ENCODE data around the gene RERE. TPM values are rescaled to one million over a fixed set of nuclear protein-coding genes. Genes with fewer than 3 reads are reported as not detected.

The RERE gene
- polyA plus RNA-seq, 1 of the 3 experiments (the other 2 are of a cell fraction): 8.1 TPM

DNA sequence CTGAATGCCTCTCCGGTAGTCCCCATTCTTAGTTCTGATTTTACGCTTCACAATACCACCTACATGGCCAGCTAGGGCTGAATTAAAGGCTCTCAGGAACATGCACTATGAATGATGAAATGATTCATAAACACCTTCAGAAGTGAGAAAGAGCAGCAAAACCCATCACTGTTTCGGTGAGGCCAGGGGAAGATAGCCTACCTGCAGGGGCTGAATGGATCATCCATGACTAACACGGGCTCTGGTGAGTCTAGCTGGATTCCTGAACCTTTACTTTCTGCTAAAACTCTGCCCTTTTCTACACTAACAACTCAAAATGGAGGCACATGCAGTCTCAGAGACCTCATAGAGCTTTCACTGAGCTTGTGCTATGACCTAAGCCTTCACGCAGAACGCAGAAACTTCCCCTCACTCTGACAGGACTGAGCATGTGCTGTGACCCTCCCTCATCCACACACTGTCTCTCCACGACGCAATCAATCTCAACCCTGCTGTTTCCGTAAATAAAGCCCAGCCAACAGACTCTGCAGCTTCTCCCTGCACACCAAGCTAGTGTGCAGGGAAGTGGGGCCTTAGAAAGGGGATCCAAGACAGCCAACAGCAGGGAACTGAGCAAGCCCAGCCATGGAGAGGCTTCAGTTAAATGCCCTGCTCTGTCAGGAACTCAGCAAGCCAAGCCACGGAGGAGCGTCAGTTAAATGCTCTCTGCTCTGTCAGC is 291.7 kb downstream of the RERE start (continued):
- no peak; the same call in 1 of the 2 replicates for TF ChIP-seq RFX5 (IDR thresholded peaks at IDR 0.05; ENCODE audit: low read length)
- peak; percentile 78; the same call in 1 of the 2 replicates for TF ChIP-seq YY1 (IDR thresholded peaks at IDR 0.05; ENCODE audit: low read depth)
- TF ChIP-seq RXRA (IDR thresholded peaks at IDR 0.05; ENCODE audit: borderline replicate concordance, low read depth): no peak; the same call in 1 of the 2 replicates
- TF ChIP-seq, protein P1, sequence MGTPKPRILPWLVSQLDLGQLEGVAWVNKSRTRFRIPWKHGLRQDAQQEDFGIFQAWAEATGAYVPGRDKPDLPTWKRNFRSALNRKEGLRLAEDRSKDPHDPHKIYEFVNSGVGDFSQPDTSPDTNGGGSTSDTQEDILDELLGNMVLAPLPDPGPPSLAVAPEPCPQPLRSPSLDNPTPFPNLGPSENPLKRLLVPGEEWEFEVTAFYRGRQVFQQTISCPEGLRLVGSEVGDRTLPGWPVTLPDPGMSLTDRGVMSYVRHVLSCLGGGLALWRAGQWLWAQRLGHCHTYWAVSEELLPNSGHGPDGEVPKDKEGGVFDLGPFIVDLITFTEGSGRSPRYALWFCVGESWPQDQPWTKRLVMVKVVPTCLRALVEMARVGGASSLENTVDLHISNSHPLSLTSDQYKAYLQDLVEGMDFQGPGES (IDR thresholded peaks at IDR 0.05; ENCODE audit: low read depth, low read length): no peak
- TF ChIP-seq, protein P2, sequence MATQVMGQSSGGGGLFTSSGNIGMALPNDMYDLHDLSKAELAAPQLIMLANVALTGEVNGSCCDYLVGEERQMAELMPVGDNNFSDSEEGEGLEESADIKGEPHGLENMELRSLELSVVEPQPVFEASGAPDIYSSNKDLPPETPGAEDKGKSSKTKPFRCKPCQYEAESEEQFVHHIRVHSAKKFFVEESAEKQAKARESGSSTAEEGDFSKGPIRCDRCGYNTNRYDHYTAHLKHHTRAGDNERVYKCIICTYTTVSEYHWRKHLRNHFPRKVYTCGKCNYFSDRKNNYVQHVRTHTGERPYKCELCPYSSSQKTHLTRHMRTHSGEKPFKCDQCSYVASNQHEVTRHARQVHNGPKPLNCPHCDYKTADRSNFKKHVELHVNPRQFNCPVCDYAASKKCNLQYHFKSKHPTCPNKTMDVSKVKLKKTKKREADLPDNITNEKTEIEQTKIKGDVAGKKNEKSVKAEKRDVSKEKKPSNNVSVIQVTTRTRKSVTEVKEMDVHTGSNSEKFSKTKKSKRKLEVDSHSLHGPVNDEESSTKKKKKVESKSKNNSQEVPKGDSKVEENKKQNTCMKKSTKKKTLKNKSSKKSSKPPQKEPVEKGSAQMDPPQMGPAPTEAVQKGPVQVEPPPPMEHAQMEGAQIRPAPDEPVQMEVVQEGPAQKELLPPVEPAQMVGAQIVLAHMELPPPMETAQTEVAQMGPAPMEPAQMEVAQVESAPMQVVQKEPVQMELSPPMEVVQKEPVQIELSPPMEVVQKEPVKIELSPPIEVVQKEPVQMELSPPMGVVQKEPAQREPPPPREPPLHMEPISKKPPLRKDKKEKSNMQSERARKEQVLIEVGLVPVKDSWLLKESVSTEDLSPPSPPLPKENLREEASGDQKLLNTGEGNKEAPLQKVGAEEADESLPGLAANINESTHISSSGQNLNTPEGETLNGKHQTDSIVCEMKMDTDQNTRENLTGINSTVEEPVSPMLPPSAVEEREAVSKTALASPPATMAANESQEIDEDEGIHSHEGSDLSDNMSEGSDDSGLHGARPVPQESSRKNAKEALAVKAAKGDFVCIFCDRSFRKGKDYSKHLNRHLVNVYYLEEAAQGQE (IDR thresholded peaks at IDR 0.05; ENCODE audit: low read depth, low read length): no peak
- peak; percentile 39 for TF ChIP-seq RAD21 (IDR thresholded peaks at IDR 0.05; ENCODE audit: low read length)

DNA sequence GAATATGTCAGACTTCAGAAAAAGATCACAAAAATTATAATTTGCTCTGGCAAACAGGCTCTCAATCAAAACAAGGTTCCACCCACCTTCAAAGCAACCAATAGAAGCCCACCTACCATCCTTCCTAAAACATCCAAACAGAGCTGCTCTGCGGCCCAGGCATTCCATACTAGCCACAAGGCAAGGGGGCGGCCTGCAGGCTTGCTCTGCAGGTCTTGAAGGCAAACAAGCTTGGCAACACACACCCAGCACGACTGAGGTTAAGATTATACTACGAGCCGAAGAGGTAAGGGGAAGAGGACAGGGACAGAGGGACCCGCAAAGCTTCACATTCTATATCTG is 292.3 kb downstream of the RERE start:
- TF ChIP-seq TAF1 (IDR thresholded peaks at IDR 0.05; ENCODE audit: borderline replicate concordance, low read depth, low read length): peak; percentile 51; the same call in 1 of the 2 replicates
- TF ChIP-seq GABPA (IDR thresholded peaks at IDR 0.05; ENCODE audit: low read depth): no peak
- TF ChIP-seq PBX3 (IDR thresholded peaks at IDR 0.05): 0 out of 2 replicates have a peak, but pooled peaks have one; percentile 5
- Histone ChIP-seq H2AFZ (ENCODE audit: low read depth) (peak overlapping the region; percentile 33; the same call in 1 of the 2 replicates), H3K36me3 (replicated peaks in 1 of 2; ENCODE audit: control insufficient read depth in 1 of 2, insufficient read depth in 2 of 2, low read length in 1 of 2) (no peaks in the 10 kb centered on the region), H4K20me1 (ENCODE audit: insufficient read depth) (no peaks in the 10 kb centered on the region), H3K9ac (peak overlapping the region; percentile 73), H3K79me2 (ENCODE audit: insufficient read depth) (peaks cover 38% of the 10 kb centered on the region), H3K27me3 (ENCODE audit: insufficient read depth) (no peaks in the 10 kb centered on the region), H3K4me3 (ENCODE audit: low read depth in 2 of 2, low read length in 1 of 2) (peak overlapping the region; percentile 49 to 70), H3F3A (replicated peaks; ENCODE audit: insufficient read depth) (peaks cover 24% of the 10 kb centered on the region), H3K9me2 (no peaks in the 10 kb centered on the region), H3K27ac (ENCODE audit: low read depth in 2 of 2, low read length in 1 of 2) (peak overlapping the region; percentile 85 to 87), H3K4me1 (ENCODE audit: control insufficient read depth in 1 of 2, insufficient read depth in 2 of 2, low read depth in 1 of 2, low read length in 1 of 2) (peaks cover 15 to 24% of the 10 kb centered on the region in 2 experiments; a peak in 3 of 4 replicates), H3K4me2 (peak overlapping the region; percentile 81), H3K9me3 (no peaks in the 10 kb centered on the region)
- POLR2A ChIA-PET: no interaction called here
- no peak for DNase-seq
- CTCF ChIA-PET: interaction anchor here (0.8 to 1.4 kb wide), 5 partner anchors 8 to 324 kb away, joined by 3 to 5 read pairs (median 3); no protein-coding TSS in a partner anchor
- WGBS (ENCODE audit: low lambda C conversion rate): 25% methylated on average over 6 of the region's 6 CpGs

All from SK-N-SH (cell line).